Neural progenitor cell (in vitro differentiated cells): ENCODE measurements around the gene CACFD1. TPM values are rescaled to one million over a fixed set of nuclear protein-coding genes. Genes with fewer than 3 reads are reported as not detected.

Experiments used
- DNase-seq: peaks from one replicate; pipeline ENCODE4 v3.0.0-alpha.2; 2016; ENCODE audit warnings: low spot score
- H2AFZ ChIP-seq: fragments of 200-600 bp; sonication (generic); replicated peaks from 2 replicates; pipeline ENCODE4 v1.6.1; 2016; ENCODE audit warnings: antibody characterized with exemption
- H3F3A ChIP-seq: fragments of 200-600 bp; sonication (generic); 2 replicates; pipeline ENCODE4 v1.6.1; 2016; ENCODE audit warnings: antibody characterized with exemption, low read depth
- H3K27ac ChIP-seq: fragments of 200-600 bp; sonication (generic); 2 replicates; pipeline ENCODE4 v1.5.1; 2016; ENCODE audit warnings: mild to moderate bottlenecking
- H3K27me3 ChIP-seq: fragments of 200-600 bp; sonication (generic); 2 replicates; pipeline ENCODE4 v1.6.1; 2016; ENCODE audit warnings: mild to moderate bottlenecking, moderate library complexity
- H3K36me3 ChIP-seq: fragments of 200-600 bp; sonication (generic); 2 replicates; pipeline ENCODE4 v1.5.1; 2016
- H3K4me1 ChIP-seq: fragments of 200-600 bp; sonication (generic); 2 replicates; pipeline ENCODE4 v1.6.1; 2016; ENCODE audit warnings: mixed run types
- H3K4me2 ChIP-seq: fragments of 200-600 bp; sonication (generic); 2 replicates; pipeline ENCODE4 v1.6.1; 2016
- H3K4me3 ChIP-seq: fragments of 200-600 bp; sonication (generic); 2 replicates; pipeline ENCODE4 v1.5.1; 2016
- H3K79me2 ChIP-seq: fragments of 200-600 bp; sonication (generic); 2 replicates; pipeline ENCODE4 v1.6.1; 2016; ENCODE audit warnings: low read depth
- H3K9ac ChIP-seq: fragments of 200-600 bp; sonication (generic); 2 replicates; pipeline ENCODE4 v1.6.1; 2016
- H3K9me3 ChIP-seq: fragments of 200-600 bp; sonication (generic); 2 replicates; pipeline ENCODE4 v1.5.1; 2016; ENCODE audit warnings: low read depth
- H4K20me1 ChIP-seq: fragments of 200-600 bp; sonication (generic); 2 replicates; pipeline ENCODE4 v1.6.1; 2016; ENCODE audit warnings: low read depth
- H3K27ac Mint-ChIP-seq: 3 replicates; pipeline ENCODE4 v1.8.0; 2021; ENCODE audit warnings: mixed read lengths
- H3K27me3 Mint-ChIP-seq: 2 replicates; pipeline ENCODE4 v1.8.0; 2022; ENCODE audit warnings: low read depth, mild to moderate bottlenecking, inconsistent platforms, moderate library complexity, mixed read lengths; ENCODE audit not compliant: insufficient read depth
- H3K36me3 Mint-ChIP-seq: 3 replicates; pipeline ENCODE4 v1.8.0; 2021; ENCODE audit warnings: mixed read lengths
- H3K4me1 Mint-ChIP-seq: 3 replicates; pipeline ENCODE4 v1.8.0; 2021; ENCODE audit warnings: mixed read lengths
- H3K4me3 Mint-ChIP-seq: 3 replicates; pipeline ENCODE4 v1.8.0; 2021; ENCODE audit warnings: mild to moderate bottlenecking, moderate library complexity, mixed read lengths
- H3K9me3 Mint-ChIP-seq: 3 replicates; pipeline ENCODE4 v1.8.0; 2020; ENCODE audit warnings: mixed read lengths
- CTCF ChIP-seq: fragments of 200-600 bp; sonication (generic); IDR thresholded peaks from 2 replicates; pipeline ENCODE4 v1.5.1; 2017; ENCODE audit warnings: antibody characterized with exemption, mild to moderate bottlenecking
- EZH2 ChIP-seq: fragments of 200-600 bp; sonication (generic); IDR thresholded peaks from 2 replicates; pipeline ENCODE4 v1.6.1; 2017; ENCODE audit warnings: antibody characterized with exemption, mild to moderate bottlenecking, moderate library complexity
- EZH2phosphoT487 ChIP-seq: fragments of 200-600 bp; sonication (generic); IDR thresholded peaks from 2 replicates; pipeline ENCODE4 v1.6.1; 2017; ENCODE audit warnings: antibody characterized with exemption
- total RNA-seq: library from RNA; depleted of rRNA; stranded (reverse); fragments of >200 nt; gene quantifications from 2 replicates; pipeline ENCODE4 v1.2.3, GENCODE V29; 2015; ENCODE audit warnings: low replicate concordance

Gene CACFD1
- total RNA-seq, 1 donor from 2014 or later, result 15.7 TPM

GRCh38 chr9:133423216-133423615 is 36.6 kb upstream of the CACFD1 start:
- TF ChIP-seq CTCF (no peak), EZH2phosphoT487 (no peak), EZH2 (no peak)
- Histone ChIP-seq H3K4me3 (no peak overlapping the region), H3F3A (peaks cover 20% of the 10 kb centered on the region), H3K79me2 (peaks cover 8% of the 10 kb centered on the region), H3K36me3 (no peaks in the 10 kb centered on the region), H3K4me1 (no peaks in the 10 kb centered on the region), H3K27me3 (peaks cover 13% of the 10 kb centered on the region), H2AFZ (no peak overlapping the region), H4K20me1 (no peaks in the 10 kb centered on the region), H3K4me2 (no peak overlapping the region), H3K9ac (peak overlapping the region; percentile 34), H3K27ac (no peak overlapping the region), H3K9me3 (no peaks in the 10 kb centered on the region)
- H3K9me3 Mint-ChIP-seq, result no peaks in the 10 kb centered on the region
- H3K36me3 Mint-ChIP-seq, result no peaks in the 10 kb centered on the region
- H3K27me3 Mint-ChIP-seq, result peaks cover 24% of the 10 kb centered on the region
- peaks cover 32% of the 10 kb centered on the region for H3K4me1 Mint-ChIP-seq
- peak overlapping the region; percentile 46 for H3K27ac Mint-ChIP-seq
- no peak for DNase-seq
- H3K4me3 Mint-ChIP-seq, result no peak overlapping the region

- no peaks in the 10 kb centered on the region for H4K20me1 ChIP-seq
Measured at GRCh38 chr9:133424187-133424586, 35.6 kb upstream of the CACFD1 start.

GRCh38 chr9:133425049-133425632 is 34.6 kb upstream of the CACFD1 start:
- Mint-ChIP-seq H3K36me3 (no peaks in the 10 kb centered on the region), H3K27ac (no peak overlapping the region), H3K4me1 (peaks cover 19% of the 10 kb centered on the region), H3K27me3 (peaks cover 23% of the 10 kb centered on the region), H3K4me3 (no peak overlapping the region), H3K9me3 (no peaks in the 10 kb centered on the region)
- no peak overlapping the region for H3K9ac ChIP-seq
- H3F3A ChIP-seq, result peaks cover 12% of the 10 kb centered on the region
- peaks cover 32% of the 10 kb centered on the region for H3K27me3 ChIP-seq
- no peaks in the 10 kb centered on the region for H3K79me2 ChIP-seq
- no peak overlapping the region for H3K4me2 ChIP-seq
- no peak overlapping the region for H2AFZ ChIP-seq
- no peak for DNase-seq
- H3K4me1 ChIP-seq, result no peaks in the 10 kb centered on the region
- no peaks in the 10 kb centered on the region for H4K20me1 ChIP-seq
- H3K9me3 ChIP-seq, result no peaks in the 10 kb centered on the region
- H3K36me3 ChIP-seq, result no peaks in the 10 kb centered on the region
- no peak overlapping the region for H3K27ac ChIP-seq
- TF ChIP-seq EZH2, result no peak
- no peak for TF ChIP-seq EZH2phosphoT487
- no peak for TF ChIP-seq CTCF
- no peak overlapping the region for H3K4me3 ChIP-seq

More at GRCh38 chr9:133424187-133424586, 35.6 kb upstream of the CACFD1 start:
- peaks cover 14% of the 10 kb centered on the region for H3F3A ChIP-seq
- Mint-ChIP-seq H3K4me1 (peaks cover 22% of the 10 kb centered on the region), H3K36me3 (no peaks in the 10 kb centered on the region), H3K27ac (no peak overlapping the region), H3K27me3 (peaks cover 22% of the 10 kb centered on the region), H3K4me3 (no peak overlapping the region), H3K9me3 (no peaks in the 10 kb centered on the region)
- peaks cover 23% of the 10 kb centered on the region for H3K27me3 ChIP-seq
- no peak overlapping the region for H3K9ac ChIP-seq
- no peak overlapping the region for H3K27ac ChIP-seq
- TF ChIP-seq EZH2phosphoT487 (no peak), CTCF (no peak), EZH2 (no peak)
- H2AFZ ChIP-seq, result no peak overlapping the region
- DNase-seq, result no peak
- no peaks in the 10 kb centered on the region for H3K4me1 ChIP-seq
- H3K9me3 ChIP-seq, result no peaks in the 10 kb centered on the region
- no peak overlapping the region for H3K4me2 ChIP-seq
- no peaks in the 10 kb centered on the region for H3K79me2 ChIP-seq
- no peak overlapping the region for H3K4me3 ChIP-seq
- H3K36me3 ChIP-seq, result no peaks in the 10 kb centered on the region
